GM10266 (cell line): ENCODE data around the gene SPOCK1.

ENCODE experiments used
- DNase-seq: peaks from one replicate; pipeline ENCODE4 v3.0.0; 2012; ENCODE audit errors: extremely low spot score
- CTCF ChIP-seq: IDR thresholded peaks from 2 replicates; pipeline ENCODE4 v1.5.1; 2012; ENCODE audit warnings: mild to moderate bottlenecking, low read depth; ENCODE audit not compliant: control insufficient read depth, insufficient read depth; ENCODE audit errors: missing control alignments

The SPOCK1 gene

GRCh38 chr5:137164961-137165360, 334.2 kb downstream of the SPOCK1 start:
- TF ChIP-seq CTCF = no peak
- no peak for DNase-seq

- no peak for DNase-seq
- no peak for TF ChIP-seq CTCF
These were observed 334.6 kb downstream of the SPOCK1 start for GRCh38 chr5:137164536-137164935.

DNA sequence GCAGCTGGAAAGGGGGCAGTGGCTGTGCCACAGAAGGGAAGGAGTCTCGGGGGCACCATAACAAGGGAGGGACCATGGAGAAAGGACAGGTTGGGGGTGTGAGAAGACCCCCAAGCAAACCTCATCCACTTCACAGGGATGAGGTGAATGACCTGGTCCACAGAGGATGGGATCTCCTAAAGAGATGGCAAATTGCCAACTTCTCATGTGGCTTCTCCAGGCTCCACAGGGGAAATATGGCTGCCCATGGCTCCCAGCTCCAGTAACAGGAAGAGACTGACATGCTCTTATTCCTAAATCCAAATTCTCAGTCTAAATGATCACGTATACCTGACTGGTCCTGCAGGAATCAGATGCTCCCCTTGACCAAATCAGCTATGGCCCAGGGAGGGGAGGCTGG, 340.4 kb downstream of the SPOCK1 start:
- no peak for TF ChIP-seq CTCF
- no peak for DNase-seq

- no peak for DNase-seq
These were observed 342.9 kb downstream of the SPOCK1 start for GRCh38 chr5:137156180-137156579.

GRCh38 chr5:137155261-137156000, 343.7 kb downstream of the SPOCK1 start:
- DNase-seq = no peak
- TF ChIP-seq CTCF = no peak

More at GRCh38 chr5:137156180-137156579, 342.9 kb downstream of the SPOCK1 start:
- no peak for TF ChIP-seq CTCF

GRCh38 chr5:137152616-137153015, 346.5 kb downstream of the SPOCK1 start:
- DNase-seq = no peak
- TF ChIP-seq CTCF = no peak

GRCh38 chr5:137148655-137149054, 350.5 kb downstream of the SPOCK1 start:
- no peak for TF ChIP-seq CTCF
- no peak for DNase-seq
